ENCODE data around the gene DNASE1L3.

- no peak for TF ChIP-seq POLR2A (IDR thresholded peaks at IDR 0.05)
- TF ChIP-seq, protein P1, sequence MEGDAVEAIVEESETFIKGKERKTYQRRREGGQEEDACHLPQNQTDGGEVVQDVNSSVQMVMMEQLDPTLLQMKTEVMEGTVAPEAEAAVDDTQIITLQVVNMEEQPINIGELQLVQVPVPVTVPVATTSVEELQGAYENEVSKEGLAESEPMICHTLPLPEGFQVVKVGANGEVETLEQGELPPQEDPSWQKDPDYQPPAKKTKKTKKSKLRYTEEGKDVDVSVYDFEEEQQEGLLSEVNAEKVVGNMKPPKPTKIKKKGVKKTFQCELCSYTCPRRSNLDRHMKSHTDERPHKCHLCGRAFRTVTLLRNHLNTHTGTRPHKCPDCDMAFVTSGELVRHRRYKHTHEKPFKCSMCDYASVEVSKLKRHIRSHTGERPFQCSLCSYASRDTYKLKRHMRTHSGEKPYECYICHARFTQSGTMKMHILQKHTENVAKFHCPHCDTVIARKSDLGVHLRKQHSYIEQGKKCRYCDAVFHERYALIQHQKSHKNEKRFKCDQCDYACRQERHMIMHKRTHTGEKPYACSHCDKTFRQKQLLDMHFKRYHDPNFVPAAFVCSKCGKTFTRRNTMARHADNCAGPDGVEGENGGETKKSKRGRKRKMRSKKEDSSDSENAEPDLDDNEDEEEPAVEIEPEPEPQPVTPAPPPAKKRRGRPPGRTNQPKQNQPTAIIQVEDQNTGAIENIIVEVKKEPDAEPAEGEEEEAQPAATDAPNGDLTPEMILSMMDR (IDR thresholded peaks at IDR 0.05), result no peak
- TF ChIP-seq EP300 (IDR thresholded peaks at IDR 0.05), result no peak
Measured at GRCh38 chr3:58246148-58247047, 35.6 kb upstream of the DNASE1L3 start.

Data from gastroesophageal sphincter (tissue), 3 donors.